Gastrocnemius medialis (tissue), 4 donors: ENCODE results near the gene MARCHF3.

Source experiments
- CTCF ChIP-seq, 5 experiments: fragments of 450-650 bp in 3 of 5; fragments of 200-600 bp in 2 of 5; sonication (generic) in 2 of 5; IDR thresholded peaks in 4 of 5; conservative IDR thresholded peaks in 1 of 5; 1 replicate in 4 of 5; 2 replicates in 1 of 5; pipeline ENCODE4 v1.5.1; 2016 to 2019; ENCODE audit warnings: antibody characterized with exemption in 5 of 5, mild to moderate bottlenecking in 3 of 5, moderate library complexity in 3 of 5
- POLR2A ChIP-seq, 2 donors: fragments of 450-650 bp; IDR thresholded peaks; one replicate each; pipeline ENCODE4 v1.6.1; 2017; ENCODE audit warnings: antibody characterized with exemption in 2 of 2, mild to moderate bottlenecking in 2 of 2, moderate library complexity in 2 of 2

GRCh38 chr5:126924331-126925033 lies 105.9 kb downstream of the MARCHF3 start:
- no peak for TF ChIP-seq POLR2A (IDR thresholded peaks at IDR 0.05)
- no peak for TF ChIP-seq CTCF (IDR thresholded peaks at IDR 0.05 in 4 of 5, conservative IDR thresholded peaks at IDR 0.05 in 1 of 5)
